K562 (cell line): Measurements from ENCODE around the gene KDM2B. TPM values are rescaled to one million over a fixed set of nuclear protein-coding genes. Genes with fewer than 3 reads are reported as not detected.

Source experiments
- ATAC-seq: fragments of 200-7000 bp; cut with Tn5 transposase; 3 replicates; pipeline ENCODE4 v1.9.1; 2020; ENCODE audit warnings: moderate library complexity
- BruUV-seq: library from RNA; stranded (reverse); fragments of 400-500 nt; replicated peaks from 2 replicates; lab custom pipeline; 2021; lab: Mats Ljungman, UMichigan
- CTCF ChIA-PET: fragments of 300-600 bp; formaldehyde crosslinking; extraction: SDS; loops from one replicate; lab custom pipeline; 2021; ENCODE audit warnings: low intra/inter-chr PET ratio; lab: Yijun Ruan, JAX
- POLR2A ChIA-PET: fragments of 300-600, 350-650 bp; sonication (Branson Sonifier 250); formaldehyde crosslinking; extraction: SDS; loops from one replicate; lab custom pipeline; 2021; ENCODE audit warnings: antibody characterized with exemption, inconsistent platforms; lab: Yijun Ruan, JAX
- DNase-seq, 4 experiments: peaks; one replicate each; pipeline versions ENCODE4 v3.0.0 to v3.0.0-alpha.2; 2011 to 2018; ENCODE audit warnings: low spot score in 3 of 4, mixed read lengths in 3 of 4; ENCODE audit errors: extremely low read depth in 1 of 4
- FAIRE-seq: peaks from 2 replicates; lab custom pipeline; 2011; peaks lifted over from hg19 to GRCh38; lab: Jason Lieb, UNC
- H2AFZ ChIP-seq: 2 replicates; pipeline ENCODE4 v1.6.0; 2011; ENCODE audit warnings: low read depth, low read length, control low read depth, inconsistent platforms
- H3K27ac ChIP-seq: fragments of 200-600 bp; 3 replicates; pipeline ENCODE4 v1.8.0; 2011; ENCODE audit warnings: low read depth, mild to moderate bottlenecking, control low read depth, inconsistent platforms, low read length, moderate library complexity, mixed read lengths; ENCODE audit errors: extremely low read depth
- H3K27me3 ChIP-seq, 2 experiments: fragments of 300-600 bp in 1 of 2; 2 replicates in 1 of 2; 3 replicates in 1 of 2; pipeline versions ENCODE4 v1.6.0 to v1.8.0; 2011; ENCODE audit warnings: inconsistent platforms in 2 of 2, low read length in 2 of 2, mild to moderate bottlenecking in 1 of 2, mixed read lengths in 1 of 2, moderate library complexity in 1 of 2; ENCODE audit not compliant: control insufficient read depth in 2 of 2, insufficient read depth in 2 of 2
- H3K36me3 ChIP-seq: fragments of 300-600 bp; 3 replicates; pipeline ENCODE4 v1.8.0; 2011; ENCODE audit warnings: mild to moderate bottlenecking, low read length, inconsistent platforms; ENCODE audit not compliant: control insufficient read depth, insufficient read depth
- H3K4me1 ChIP-seq, 2 experiments: fragments of 200-600 bp in 1 of 2; replicated peaks in 1 of 2; 2 replicates in 1 of 2; 3 replicates in 1 of 2; pipeline versions ENCODE4 v1.5.1 to v1.8.0; 2011; ENCODE audit warnings: inconsistent platforms in 2 of 2, low read length in 2 of 2, mild to moderate bottlenecking in 1 of 2, mixed read lengths in 1 of 2, moderate library complexity in 1 of 2; ENCODE audit not compliant: control insufficient read depth in 2 of 2, insufficient read depth in 2 of 2
- H3K4me2 ChIP-seq: 2 replicates; pipeline ENCODE4 v1.6.1; 2011; ENCODE audit warnings: low read length, control low read depth, inconsistent platforms, mixed read lengths; ENCODE audit not compliant: insufficient read depth
- H3K4me3 ChIP-seq: fragments of 200-600 bp; sonication (generic), shearing (Covaris generic); 2 replicates; pipeline ENCODE4 v1.5.1; 2016; ENCODE audit warnings: control low read depth, inconsistent platforms
- H3K79me2 ChIP-seq: fragments of 200-600 bp; 3 replicates; pipeline ENCODE4 v1.8.0; 2011; ENCODE audit warnings: low read length, inconsistent platforms; ENCODE audit not compliant: control insufficient read depth, insufficient read depth
- H3K9ac ChIP-seq, 2 experiments: 2 replicates each; pipeline versions ENCODE4 v1.6.0 to v1.6.1; 2011; ENCODE audit warnings: low read depth in 2 of 2, low read length in 2 of 2, control low read depth in 1 of 2, inconsistent platforms in 1 of 2, mild to moderate bottlenecking in 1 of 2, mixed read lengths in 1 of 2; ENCODE audit not compliant: insufficient read depth in 1 of 2
- H3K9me1 ChIP-seq: one replicate; pipeline ENCODE4 v1.6.0; 2011; ENCODE audit warnings: inconsistent platforms, mild to moderate bottlenecking, low read length, moderate library complexity; ENCODE audit not compliant: control insufficient read depth, insufficient read depth
- H3K9me3 ChIP-seq: replicated peaks from 2 replicates; pipeline ENCODE4 v1.5.1; 2011; ENCODE audit warnings: low read depth, low read length, inconsistent platforms; ENCODE audit not compliant: control insufficient read depth, insufficient read depth
- H4K20me1 ChIP-seq: replicated peaks from 2 replicates; pipeline ENCODE4 v1.6.1; 2011; ENCODE audit warnings: low read length, inconsistent platforms, mixed read lengths; ENCODE audit not compliant: control insufficient read depth, insufficient read depth
- CBFA2T3 ChIP-seq: fragments of 450-650 bp; IDR thresholded peaks from 2 replicates; pipeline ENCODE4 v1.6.1; 2017
- DMBX1 ChIP-seq: fragments of 250-450 bp; sonication (Bioruptor Pico); IDR thresholded peaks from 2 replicates; pipeline ENCODE4 v1.8.0; 2022; ENCODE audit warnings: inconsistent platforms, mild to moderate bottlenecking, moderate library complexity, borderline replicate concordance
- ILF3 ChIP-seq: fragments of 450-650 bp; IDR thresholded peaks from 2 replicates; pipeline ENCODE4 v1.6.1; 2018; ENCODE audit warnings: antibody characterized with exemption, mild to moderate bottlenecking, moderate library complexity, borderline replicate concordance
- KLF1 ChIP-seq: fragments of 450-650 bp; IDR thresholded peaks from 2 replicates; pipeline ENCODE4 v1.6.1; 2016; ENCODE audit warnings: missing genetic modification characterization, missing compliant biosample characterization
- TAL1 ChIP-seq: fragments of 450-650 bp; IDR thresholded peaks from 2 replicates; pipeline ENCODE4 v1.6.1; 2016; ENCODE audit warnings: mild to moderate bottlenecking
- ZNF445 ChIP-seq: fragments of 250-450 bp; sonication (Bioruptor Pico); IDR thresholded peaks from 2 replicates; pipeline ENCODE4 v1.4.0; 2020; ENCODE audit warnings: low read depth, mild to moderate bottlenecking, moderate library complexity
- ZNF507 ChIP-seq: conservative IDR thresholded peaks from 2 replicates; pipeline ENCODE4 v1.6.1; 2017; ENCODE audit warnings: missing genetic modification characterization, missing compliant biosample characterization
- WGBS: fragments of 100-300 bp; shearing (Covaris generic); methylation state at CpG from one replicate; pipeline ENCODE4 v1.1.6; 2016; ENCODE audit warnings: low coverage, mixed read lengths; ENCODE audit not compliant: insufficient coverage; ENCODE audit errors: missing lambda C conversion rate; 5-methylcytosine and 5-hydroxymethylcytosine counted together
- in situ Hi-C: fragments of 300-500 bp; cut with MboI; formaldehyde crosslinking; loops from 4 replicates; pipeline ENCODE4 v1.15.0; 2018; ENCODE audit warnings: inconsistent platforms, mixed read lengths
- intact Hi-C: fragments of 100-400 bp; cut with micrococcal nuclease; formaldehyde crosslinking; loops from 2 replicates; pipeline ENCODE4 v1.14.2; 2022
- polyA plus RNA-seq, 8 experiments: library from polyadenylated mRNA; depleted of rRNA in 4 of 8; stranded (reverse) in 5 of 8; unstranded in 3 of 8; fragments of >200 nt; fragmentation: Nextera tagmentation in 2 of 8; fragmentation: Illumina TruSeq in 1 of 8; extraction: Ambion mirVana in 2 of 8; extraction: Trizol in 1 of 8; gene quantifications; 2 replicates each; pipeline versions ENCODE4 v1.2.1 to v1.2.3, GENCODE V29; 2011 to 2014; ENCODE audit warnings: inconsistent platforms in 1 of 8, missing spikeins in 1 of 8
- total RNA-seq, 7 experiments: library from RNA; depleted of rRNA in 6 of 7; stranded (reverse); fragments of >200 nt in 6 of 7; fragmentation: Illumina TruSeq in 2 of 7; extraction: Trizol in 2 of 7; gene quantifications; 2 replicates each; pipeline versions ENCODE4 v1.2.1 to v1.2.3, GENCODE V29; 2011 to 2021; ENCODE audit warnings: low replicate concordance in 1 of 7
- TF ChIP-seq, protein P1 (sequence below): fragments of 450-650 bp; conservative IDR thresholded peaks from 2 replicates; pipeline ENCODE4 v1.6.1; 2016; ENCODE audit warnings: missing genetic modification characterization, low read depth, mild to moderate bottlenecking, missing compliant biosample characterization, moderate library complexity

KDM2B gene
- total and polyA plus RNA-seq, 9 of the 15 experiments (the other 6 are each of a cell fraction or from before 2014, with no cell fraction given): 7.4 to 50.5 (median 22.5) TPM

- BruUV-seq: no TSS peak
- Histone ChIP-seq H3K9me1 (peaks cover 5% of the 10 kb centered on the region), H3K27me3 (no peaks in the 10 kb centered on the region), H3K27ac (no peak overlapping the region), H3K4me3 (no peak overlapping the region), H2AFZ (no peak overlapping the region), H3K4me2 (no peak overlapping the region), H3K36me3 (peaks cover 18% of the 10 kb centered on the region; the same call in 2 of the 3 replicates), H4K20me1 (0 out of 2 replicates have a peak, but pooled peaks cover 4% of the 10 kb centered on the region), H3K4me1 (peaks cover 0 to 8% of the 10 kb centered on the region in 2 experiments; a peak in 3 of 5 replicates), H3K79me2 (no peaks in the 10 kb centered on the region), H3K9ac (no peak overlapping the region), H3K9me3 (no peaks in the 10 kb centered on the region)
- in situ Hi-C loops (no loop called here), intact Hi-C loops (no loop called here)
- ChIA-PET POLR2A (no interaction called here), CTCF (no interaction called here)
- 59% methylated on average over 7 of the region's 7 CpGs for WGBS
- FAIRE-seq: no peak
- ATAC-seq: no peak
- no peak for TF ChIP-seq ILF3
- TF ChIP-seq ZNF507 (tag): no peak
- no peak for TF ChIP-seq TAL1
- TF ChIP-seq, protein P1, sequence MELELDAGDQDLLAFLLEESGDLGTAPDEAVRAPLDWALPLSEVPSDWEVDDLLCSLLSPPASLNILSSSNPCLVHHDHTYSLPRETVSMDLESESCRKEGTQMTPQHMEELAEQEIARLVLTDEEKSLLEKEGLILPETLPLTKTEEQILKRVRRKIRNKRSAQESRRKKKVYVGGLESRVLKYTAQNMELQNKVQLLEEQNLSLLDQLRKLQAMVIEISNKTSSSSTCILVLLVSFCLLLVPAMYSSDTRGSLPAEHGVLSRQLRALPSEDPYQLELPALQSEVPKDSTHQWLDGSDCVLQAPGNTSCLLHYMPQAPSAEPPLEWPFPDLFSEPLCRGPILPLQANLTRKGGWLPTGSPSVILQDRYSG (tag): no peak
- no peak for TF ChIP-seq ZNF445 (CRISPR knock-in tag)
- TF ChIP-seq KLF1 (tag): no peak
- no peak for TF ChIP-seq DMBX1 (CRISPR knock-in tag)
- no peak for TF ChIP-seq CBFA2T3
- no peak for DNase-seq
Observed at GRCh38 chr12:121529184-121529583, 51.6 kb downstream of the KDM2B start.
